ENCODE results near the gene PHACTR3.

PHACTR3 gene

DNA sequence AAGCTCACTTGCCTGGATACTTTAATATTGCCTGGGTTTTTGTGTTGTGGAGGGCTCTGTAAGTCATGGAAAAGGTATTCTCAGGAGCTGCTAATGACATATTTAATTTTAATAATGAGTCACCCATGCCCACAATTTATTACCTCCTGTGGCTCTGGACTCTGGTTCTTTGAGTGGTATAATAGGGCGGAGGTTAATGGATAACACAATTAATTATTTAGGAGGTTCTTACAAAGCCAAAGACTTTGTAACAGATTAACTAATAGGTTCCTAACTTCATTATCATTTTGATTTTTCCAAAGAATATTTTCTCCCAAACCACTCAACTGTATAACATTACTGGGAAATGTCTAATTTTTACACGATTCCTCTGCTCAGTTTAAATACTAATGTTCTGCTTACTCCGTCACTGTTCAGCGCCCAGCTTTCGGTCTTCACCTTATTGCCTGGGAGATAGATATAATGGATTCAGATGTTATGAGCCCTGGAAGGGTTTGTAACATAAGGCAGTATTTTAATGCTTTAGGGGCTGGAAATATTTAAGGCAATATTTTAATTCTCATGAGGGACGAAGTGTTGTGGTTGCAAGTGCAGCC is 29.4 kb downstream of the PHACTR3 start:
- TF ChIP-seq, protein P1, sequence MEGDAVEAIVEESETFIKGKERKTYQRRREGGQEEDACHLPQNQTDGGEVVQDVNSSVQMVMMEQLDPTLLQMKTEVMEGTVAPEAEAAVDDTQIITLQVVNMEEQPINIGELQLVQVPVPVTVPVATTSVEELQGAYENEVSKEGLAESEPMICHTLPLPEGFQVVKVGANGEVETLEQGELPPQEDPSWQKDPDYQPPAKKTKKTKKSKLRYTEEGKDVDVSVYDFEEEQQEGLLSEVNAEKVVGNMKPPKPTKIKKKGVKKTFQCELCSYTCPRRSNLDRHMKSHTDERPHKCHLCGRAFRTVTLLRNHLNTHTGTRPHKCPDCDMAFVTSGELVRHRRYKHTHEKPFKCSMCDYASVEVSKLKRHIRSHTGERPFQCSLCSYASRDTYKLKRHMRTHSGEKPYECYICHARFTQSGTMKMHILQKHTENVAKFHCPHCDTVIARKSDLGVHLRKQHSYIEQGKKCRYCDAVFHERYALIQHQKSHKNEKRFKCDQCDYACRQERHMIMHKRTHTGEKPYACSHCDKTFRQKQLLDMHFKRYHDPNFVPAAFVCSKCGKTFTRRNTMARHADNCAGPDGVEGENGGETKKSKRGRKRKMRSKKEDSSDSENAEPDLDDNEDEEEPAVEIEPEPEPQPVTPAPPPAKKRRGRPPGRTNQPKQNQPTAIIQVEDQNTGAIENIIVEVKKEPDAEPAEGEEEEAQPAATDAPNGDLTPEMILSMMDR (IDR thresholded peaks at IDR 0.05; ENCODE audit: insufficient read depth, low read length, missing control alignments), result no peak
- H3K4me3 ChIP-seq (ENCODE audit: low read depth, low read length), result no peak overlapping the region
- no peak for DNase-seq (ENCODE audit: low read depth, low spot score)
- ChIA-PET CTCF (no interaction called here), POLR2A (no interaction called here)

GRCh38 chr20:59634435-59635005 is 30.2 kb downstream of the PHACTR3 start:
- ChIA-PET POLR2A (no interaction called here), CTCF (no interaction called here)
- no peak for DNase-seq (ENCODE audit: low read depth, low spot score)
- TF ChIP-seq, protein P1 (IDR thresholded peaks at IDR 0.05; ENCODE audit: insufficient read depth, low read length, missing control alignments), result no peak
- no peak overlapping the region for H3K4me3 ChIP-seq (ENCODE audit: low read depth, low read length)

GRCh38 chr20:59636766-59637370 is 32.5 kb downstream of the PHACTR3 start:
- POLR2A ChIA-PET, result no interaction called here
- H3K4me3 ChIP-seq (ENCODE audit: low read depth, low read length), result no peak overlapping the region
- CTCF ChIA-PET, result interaction anchor here (1.0 kb wide), 1 partner anchor 66 kb away, joined by 3 read pairs; no protein-coding TSS in a partner anchor
- TF ChIP-seq, protein P1 (IDR thresholded peaks at IDR 0.05; ENCODE audit: insufficient read depth, low read length, missing control alignments), result no peak
- no peak for DNase-seq (ENCODE audit: low read depth, low spot score)

DNA sequence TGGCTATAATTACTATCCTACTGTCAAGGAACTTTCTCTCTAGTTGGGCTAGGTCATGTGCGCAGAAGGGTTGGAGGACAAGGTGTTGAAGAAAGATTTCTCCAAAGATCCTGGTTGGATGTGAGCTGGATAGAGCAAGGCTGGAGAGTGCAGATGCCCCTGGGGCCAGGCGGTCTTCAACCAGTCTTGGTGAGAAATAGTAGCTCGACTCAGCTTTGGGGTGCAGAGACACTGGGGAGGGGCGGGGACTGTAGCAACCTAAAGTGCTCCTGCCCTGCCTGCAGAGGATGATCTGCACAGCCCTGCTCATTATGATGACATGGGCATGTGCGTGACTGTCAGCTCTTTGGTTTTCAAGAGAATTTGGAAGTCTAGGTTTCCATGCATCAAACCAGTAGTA is 35.9 kb downstream of the PHACTR3 start:
- ChIA-PET POLR2A (no interaction called here), CTCF (interaction anchor here (1.4 kb wide), 1 partner anchor 69 kb away, joined by 3 read pairs; no protein-coding TSS in a partner anchor)
- H3K4me3 ChIP-seq (ENCODE audit: low read depth, low read length), result no peak overlapping the region
- TF ChIP-seq, protein P1 (IDR thresholded peaks at IDR 0.05; ENCODE audit: insufficient read depth, low read length, missing control alignments), result no peak
- no peak for DNase-seq (ENCODE audit: low read depth, low spot score)

GRCh38 chr20:59643615-59644061 is 39.3 kb downstream of the PHACTR3 start:
- TF ChIP-seq, protein P1 (IDR thresholded peaks at IDR 0.05; ENCODE audit: insufficient read depth, low read length, missing control alignments), result no peak
- POLR2A ChIA-PET, result no interaction called here
- no peak for DNase-seq (ENCODE audit: low read depth, low spot score)
- CTCF ChIA-PET, result no interaction called here
- no peak overlapping the region for H3K4me3 ChIP-seq (ENCODE audit: low read depth, low read length)

- TF ChIP-seq, protein P1 (IDR thresholded peaks at IDR 0.05; ENCODE audit: insufficient read depth, low read length, missing control alignments), result no peak
- H3K4me3 ChIP-seq (ENCODE audit: low read depth, low read length), result no peak overlapping the region
- CTCF ChIA-PET, result no interaction called here
- POLR2A ChIA-PET, result no interaction called here
- DNase-seq (ENCODE audit: low read depth, low spot score), result no peak
Measured at GRCh38 chr20:59644371-59644939, 40.1 kb downstream of the PHACTR3 start.
